ENCODE data around the gene GOT2.
"Not testable (repeated sequence)": the region's sequence is repeated elsewhere in the genome, so short reads cannot be mapped to it uniquely, and the experiment has no call there.

Gene GOT2

GRCh38 chr16:58716468-58716867 is 17.6 kb downstream of the GOT2 start:
- no peak for DNase-seq

- DNase-seq, result no peak
Measured at GRCh38 chr16:58713742-58714141, 20.4 kb downstream of the GOT2 start.

GRCh38 chr16:58709333-58709732 is 24.8 kb downstream of the GOT2 start:
- no peak for DNase-seq

- no peak for DNase-seq
Measured at GRCh38 chr16:58699151-58699550, 35.0 kb downstream of the GOT2 start.

GRCh38 chr16:58695368-58695767 is 38.7 kb downstream of the GOT2 start:
- no peak for DNase-seq

- DNase-seq, result no peak
Measured at GRCh38 chr16:58692450-58692849, 41.7 kb downstream of the GOT2 start.

- not testable (repeated sequence) for DNase-seq
Measured at GRCh38 chr16:58686985-58687706, 47.0 kb downstream of the GOT2 start.

GRCh38 chr16:58685084-58685449 is 49.0 kb downstream of the GOT2 start:
- DNase-seq, result no peak

- DNase-seq, result peak; percentile 54
Measured at GRCh38 chr16:58684354-58685083, 49.6 kb downstream of the GOT2 start, which contains the start of gene SLC38A7. Gene SLC38A7, minus strand, starts transcription at chr16:58684770. Its CDS starts 4,644 bp downstream, at chr16:58680126.

GRCh38 chr16:58684001-58684353 is 50.1 kb downstream of the GOT2 start:
- no peak for DNase-seq

GRCh38 chr16:58679763-58680162 is 54.4 kb downstream of the GOT2 start:
- DNase-seq, result no peak

- DNase-seq, result no peak
Measured at GRCh38 chr16:58678716-58679115, 55.4 kb downstream of the GOT2 start.

- no peak for DNase-seq
Measured at GRCh38 chr16:58678269-58678668, 55.8 kb downstream of the GOT2 start.

- DNase-seq, result no peak
Measured at GRCh38 chr16:58670946-58671583, 63.1 kb downstream of the GOT2 start.

- DNase-seq, result no peak
Measured at GRCh38 chr16:58670177-58670576, 63.9 kb downstream of the GOT2 start.

- DNase-seq, result no peak
Measured at GRCh38 chr16:58665200-58665599, 68.9 kb downstream of the GOT2 start.

- peak; percentile 22 for DNase-seq
Measured at GRCh38 chr16:58661199-58661830, 72.8 kb downstream of the GOT2 start.

GRCh38 chr16:58659911-58660310 is 74.2 kb downstream of the GOT2 start:
- not testable (repeated sequence) for DNase-seq

GRCh38 chr16:58658796-58659211 is 75.3 kb downstream of the GOT2 start:
- DNase-seq, result no peak
